CD14-positive monocyte (primary cell): ENCODE measurements around the gene GALNTL6. TPM values are rescaled to one million over a fixed set of nuclear protein-coding genes. Genes with fewer than 3 reads are reported as not detected.

Source experiments
- DNase-seq, 3 donors: peaks; one replicate each; pipeline ENCODE4 v3.0.0-alpha.2; 2011 to 2022
- H2AFZ ChIP-seq: 2 replicates; pipeline ENCODE4 v1.6.0; 2012; ENCODE audit warnings: mild to moderate bottlenecking, low read depth, low read length, inconsistent platforms; ENCODE audit not compliant: insufficient read depth, poor library complexity, severe bottlenecking
- H3K27ac ChIP-seq, 2 donors: 1 replicate in 1 of 2; 2 replicates in 1 of 2; pipeline ENCODE4 v1.5.1; 2012 to 2013; ENCODE audit warnings: low read length in 2 of 2, control low read depth in 1 of 2, inconsistent platforms in 1 of 2, low read depth in 1 of 2, mild to moderate bottlenecking in 1 of 2
- H3K27me3 ChIP-seq, 2 donors: one replicate each; pipeline versions ENCODE4 v1.6.0 to v1.6.1; 2011 to 2013; ENCODE audit warnings: low read length in 2 of 2; ENCODE audit not compliant: control insufficient read depth in 2 of 2, insufficient read depth in 2 of 2
- H3K36me3 ChIP-seq, 2 donors: replicated peaks in 1 of 2; 1 replicate in 1 of 2; 2 replicates in 1 of 2; pipeline versions ENCODE4 v1.5.1 to v1.6.1; 2012 to 2013; ENCODE audit warnings: low read length in 2 of 2, control low read depth in 1 of 2, inconsistent platforms in 1 of 2, mild to moderate bottlenecking in 1 of 2; ENCODE audit not compliant: insufficient read depth in 2 of 2, control insufficient read depth in 1 of 2
- H3K4me1 ChIP-seq, 2 donors: 1 replicate in 1 of 2; 2 replicates in 1 of 2; pipeline versions ENCODE4 v1.5.1 to v1.6.1; 2012 to 2013; ENCODE audit warnings: low read length in 2 of 2, control low read depth in 1 of 2, inconsistent platforms in 1 of 2, mild to moderate bottlenecking in 1 of 2, moderate library complexity in 1 of 2; ENCODE audit not compliant: insufficient read depth in 2 of 2, control insufficient read depth in 1 of 2
- H3K4me2 ChIP-seq: replicated peaks from 2 replicates; pipeline ENCODE3; 2012; ENCODE audit warnings: low read length, moderate library complexity, mild to moderate bottlenecking; ENCODE audit not compliant: poor library complexity, severe bottlenecking; ENCODE audit errors: extremely low read depth
- H3K4me3 ChIP-seq, 3 experiments: fragments of 200-600 bp in 1 of 3; sonication (generic) in 1 of 3; replicated peaks in 1 of 3; 1 replicate in 2 of 3; 2 replicates in 1 of 3; pipeline ENCODE4 v1.5.1; 2011 to 2013; ENCODE audit warnings: low read length in 3 of 3, mild to moderate bottlenecking in 3 of 3, control low read depth in 2 of 3, low read depth in 2 of 3, inconsistent platforms in 1 of 3, moderate library complexity in 1 of 3
- H3K79me2 ChIP-seq: 2 replicates; pipeline ENCODE4 v1.6.0; 2012; ENCODE audit warnings: mild to moderate bottlenecking, control low read depth, inconsistent platforms, low read length, moderate library complexity; ENCODE audit not compliant: insufficient read depth
- H3K9ac ChIP-seq: 2 replicates; pipeline ENCODE4 v1.6.0; 2017; ENCODE audit warnings: low read length, mild to moderate bottlenecking; ENCODE audit not compliant: insufficient read depth, poor library complexity, severe bottlenecking
- H3K9me3 ChIP-seq, 2 donors: replicated peaks in 1 of 2; 1 replicate in 1 of 2; 2 replicates in 1 of 2; pipeline versions ENCODE4 v1.5.1 to v1.6.1; 2012 to 2013; ENCODE audit warnings: low read length in 2 of 2, control low read depth in 1 of 2; ENCODE audit not compliant: control insufficient read depth in 1 of 2, insufficient read depth in 1 of 2
- H4K20me1 ChIP-seq: 2 replicates; pipeline ENCODE4 v1.6.0; 2012; ENCODE audit warnings: mild to moderate bottlenecking, low read length, control low read depth, moderate library complexity; ENCODE audit not compliant: insufficient read depth
- H3K27ac Mint-ChIP-seq, 7 donors: one replicate each; pipeline ENCODE4 v1.8.0; 2020; ENCODE audit warnings: mild to moderate bottlenecking in 7 of 7, mixed read lengths in 7 of 7, moderate library complexity in 6 of 7, inconsistent platforms in 2 of 7
- H3K27me3 Mint-ChIP-seq, 3 donors: one replicate each; pipeline ENCODE4 v1.8.0; 2021 to 2022; ENCODE audit warnings: low read depth in 3 of 3, mild to moderate bottlenecking in 3 of 3, mixed read lengths in 3 of 3, moderate library complexity in 3 of 3, inconsistent platforms in 1 of 3
- H3K36me3 Mint-ChIP-seq, 2 donors: one replicate each; pipeline ENCODE4 v1.8.0; 2020; ENCODE audit warnings: mixed read lengths in 2 of 2, inconsistent platforms in 1 of 2, mild to moderate bottlenecking in 1 of 2
- H3K4me1 Mint-ChIP-seq: one replicate; pipeline ENCODE4 v1.8.0; 2020; ENCODE audit warnings: mild to moderate bottlenecking, mixed read lengths
- H3K4me3 Mint-ChIP-seq, 2 donors: one replicate each; pipeline ENCODE4 v1.8.0; 2020; ENCODE audit warnings: mild to moderate bottlenecking in 2 of 2, mixed read lengths in 2 of 2, moderate library complexity in 1 of 2
- H3K9me3 Mint-ChIP-seq, 7 donors: one replicate each; pipeline ENCODE4 v1.8.0; 2020 to 2022; ENCODE audit warnings: mixed read lengths in 7 of 7, mild to moderate bottlenecking in 6 of 7, moderate library complexity in 6 of 7, inconsistent platforms in 2 of 7
- CTCF ChIP-seq: fragments of 200-600 bp; IDR thresholded peaks from one replicate; pipeline ENCODE4 v1.8.0; 2022; ENCODE audit warnings: antibody characterized with exemption, mild to moderate bottlenecking
- WGBS: methylation state at CpG from one replicate; pipeline ENCODE4 v1.1.5; 2013; ENCODE audit warnings: missing lambda C conversion rate; ENCODE audit not compliant: insufficient coverage; 5-methylcytosine and 5-hydroxymethylcytosine counted together
- intact Hi-C, 2 donors: fragments of 100-400 bp; cut with micrococcal nuclease; formaldehyde crosslinking; loops; one replicate each; pipeline versions ENCODE4 v1.15.0 to v1.15.1; 2023
- polyA plus RNA-seq, 3 donors: library from polyadenylated mRNA; depleted of rRNA in 1 of 3; unstranded in 2 of 3; stranded (reverse) in 1 of 3; fragments of 300-500 nt in 2 of 3; fragments of >200 nt in 1 of 3; fragmentation: Illumina TruSeq in 2 of 3; gene quantifications; 1 replicate in 2 of 3; 2 replicates in 1 of 3; pipeline ENCODE4 v1.2.3, GENCODE V29; 2012 to 2021

GALNTL6 gene
- polyA plus RNA-seq, 3 donors = 0.05 TPM; not detected in 2

DNA sequence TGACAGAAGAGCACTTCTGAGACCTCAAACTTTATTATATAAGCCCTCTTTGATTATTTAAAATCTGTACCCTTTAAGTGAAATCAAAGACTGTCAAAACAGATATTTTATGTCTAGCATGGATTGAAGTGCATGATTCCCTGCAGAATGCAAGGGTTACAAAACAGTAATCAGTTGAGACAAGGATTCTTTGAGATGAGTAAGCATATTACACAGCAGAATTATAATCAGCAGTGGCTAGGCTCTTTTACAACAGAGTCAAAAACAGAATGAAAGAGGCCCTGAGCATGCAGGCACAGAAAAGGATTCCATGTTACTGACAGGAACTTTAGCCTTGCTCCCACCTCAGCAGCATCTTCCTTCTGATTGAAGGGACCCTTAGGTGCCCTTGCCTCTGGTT is 867.5 kb downstream of the GALNTL6 start:
- TF ChIP-seq CTCF = no peak
- peaks cover 0 to 8% (median 0%) of the 10 kb centered on the region in 7 donors for H3K9me3 Mint-ChIP-seq
- H3K36me3 Mint-ChIP-seq = no peaks in the 10 kb centered on the region
- H3K4me3 ChIP-seq = no peak overlapping the region
- no peak overlapping the region for H3K4me2 ChIP-seq
- H2AFZ ChIP-seq = no peak overlapping the region
- no peaks in the 10 kb centered on the region for H4K20me1 ChIP-seq
- intact Hi-C loops = no loop called here
- H3K9me3 ChIP-seq = no peaks in the 10 kb centered on the region
- no peak overlapping the region for H3K27ac ChIP-seq
- no peak overlapping the region for H3K4me3 Mint-ChIP-seq
- H3K79me2 ChIP-seq = no peaks in the 10 kb centered on the region
- H3K4me1 Mint-ChIP-seq = no peaks in the 10 kb centered on the region
- no peaks in the 10 kb centered on the region for H3K4me1 ChIP-seq
- peaks cover 0 to 2% (median 1%) of the 10 kb centered on the region in 3 donors for H3K27me3 Mint-ChIP-seq
- H3K36me3 ChIP-seq = no peaks in the 10 kb centered on the region
- H3K27ac Mint-ChIP-seq = no peak overlapping the region
- no peak for DNase-seq
- no peak overlapping the region for H3K9ac ChIP-seq
- H3K27me3 ChIP-seq = no peaks in the 10 kb centered on the region

GRCh38 chr4:172683021-172683420 is 869.8 kb downstream of the GALNTL6 start:
- intact Hi-C loops = no loop called here
- Mint-ChIP-seq H3K4me3 (no peak overlapping the region), H3K27ac (no peak overlapping the region)

More at GRCh38 chr4:172683021-172683420, 869.8 kb downstream of the GALNTL6 start:
- no peaks in the 10 kb centered on the region for H3K4me1 ChIP-seq
- no peaks in the 10 kb centered on the region for H3K4me1 Mint-ChIP-seq
- no peaks in the 10 kb centered on the region for H3K79me2 ChIP-seq
- DNase-seq = no peak
- WGBS = no CpG with 5 or more reads among the region's 3 CpGs
- H3K27ac ChIP-seq = no peak overlapping the region
- H3K9ac ChIP-seq = no peak overlapping the region
- no peaks in the 10 kb centered on the region for H4K20me1 ChIP-seq
- H3K27me3 ChIP-seq = no peaks in the 10 kb centered on the region
- no peak for TF ChIP-seq CTCF
- H3K36me3 ChIP-seq = no peaks in the 10 kb centered on the region
- no peak overlapping the region for H3K4me3 ChIP-seq
- H3K36me3 Mint-ChIP-seq = no peaks in the 10 kb centered on the region
- peaks cover 0 to 2% of the 10 kb centered on the region in 2 donors for H3K9me3 ChIP-seq
- H3K9me3 Mint-ChIP-seq = peaks cover 0 to 9% (median 3%) of the 10 kb centered on the region in 7 donors
- peaks cover 1 to 3% (median 2%) of the 10 kb centered on the region in 3 donors for H3K27me3 Mint-ChIP-seq
- no peak overlapping the region for H2AFZ ChIP-seq
- H3K4me2 ChIP-seq = no peak overlapping the region
